ENCODE results near the gene MEOX1.

DNA sequence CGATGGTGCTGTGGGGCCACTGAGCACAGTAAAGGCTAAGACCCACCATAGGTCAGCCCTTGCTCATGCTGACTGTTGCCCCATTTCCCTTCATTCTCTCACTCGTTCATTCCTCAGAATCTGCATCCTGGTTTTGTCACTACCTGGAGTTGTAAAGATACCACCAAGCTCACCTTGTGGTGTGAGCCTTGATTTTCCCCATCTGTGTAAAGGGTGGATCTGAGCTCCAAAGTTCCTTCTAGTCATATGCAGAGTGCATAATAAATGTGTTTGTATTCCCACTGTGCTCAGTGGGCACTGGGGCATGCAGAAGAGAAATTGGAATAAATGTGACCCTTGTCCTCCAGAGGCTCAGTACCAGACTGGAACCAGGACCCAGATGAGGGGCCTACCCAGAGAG, 35.2 kb upstream of the MEOX1 start:
- TF ChIP-seq POLR2AphosphoS5 (IDR thresholded peaks at IDR 0.05) (no peak), POLR2A (IDR thresholded peaks at IDR 0.05) (no peak), CTCF (IDR thresholded peaks at IDR 0.05) (no peak)
